Inferior parietal cortex (tissue), 1 donor: ENCODE measurements around the gene INSM2.

Experiments
- DNase-seq: peaks from one replicate; pipeline ENCODE4 v3.0.0-alpha.2; 2016; ENCODE audit errors: extremely low spot score

The INSM2 gene, protein sequence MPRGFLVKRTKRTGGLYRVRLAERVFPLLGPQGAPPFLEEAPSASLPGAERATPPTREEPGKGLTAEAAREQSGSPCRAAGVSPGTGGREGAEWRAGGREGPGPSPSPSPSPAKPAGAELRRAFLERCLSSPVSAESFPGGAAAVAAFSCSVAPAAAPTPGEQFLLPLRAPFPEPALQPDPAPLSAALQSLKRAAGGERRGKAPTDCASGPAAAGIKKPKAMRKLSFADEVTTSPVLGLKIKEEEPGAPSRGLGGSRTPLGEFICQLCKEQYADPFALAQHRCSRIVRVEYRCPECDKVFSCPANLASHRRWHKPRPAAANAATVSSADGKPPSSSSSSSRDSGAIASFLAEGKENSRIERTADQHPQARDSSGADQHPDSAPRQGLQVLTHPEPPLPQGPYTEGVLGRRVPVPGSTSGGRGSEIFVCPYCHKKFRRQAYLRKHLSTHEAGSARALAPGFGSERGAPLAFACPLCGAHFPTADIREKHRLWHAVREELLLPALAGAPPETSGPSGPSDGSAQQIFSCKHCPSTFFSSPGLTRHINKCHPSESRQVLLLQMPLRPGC

DNA sequence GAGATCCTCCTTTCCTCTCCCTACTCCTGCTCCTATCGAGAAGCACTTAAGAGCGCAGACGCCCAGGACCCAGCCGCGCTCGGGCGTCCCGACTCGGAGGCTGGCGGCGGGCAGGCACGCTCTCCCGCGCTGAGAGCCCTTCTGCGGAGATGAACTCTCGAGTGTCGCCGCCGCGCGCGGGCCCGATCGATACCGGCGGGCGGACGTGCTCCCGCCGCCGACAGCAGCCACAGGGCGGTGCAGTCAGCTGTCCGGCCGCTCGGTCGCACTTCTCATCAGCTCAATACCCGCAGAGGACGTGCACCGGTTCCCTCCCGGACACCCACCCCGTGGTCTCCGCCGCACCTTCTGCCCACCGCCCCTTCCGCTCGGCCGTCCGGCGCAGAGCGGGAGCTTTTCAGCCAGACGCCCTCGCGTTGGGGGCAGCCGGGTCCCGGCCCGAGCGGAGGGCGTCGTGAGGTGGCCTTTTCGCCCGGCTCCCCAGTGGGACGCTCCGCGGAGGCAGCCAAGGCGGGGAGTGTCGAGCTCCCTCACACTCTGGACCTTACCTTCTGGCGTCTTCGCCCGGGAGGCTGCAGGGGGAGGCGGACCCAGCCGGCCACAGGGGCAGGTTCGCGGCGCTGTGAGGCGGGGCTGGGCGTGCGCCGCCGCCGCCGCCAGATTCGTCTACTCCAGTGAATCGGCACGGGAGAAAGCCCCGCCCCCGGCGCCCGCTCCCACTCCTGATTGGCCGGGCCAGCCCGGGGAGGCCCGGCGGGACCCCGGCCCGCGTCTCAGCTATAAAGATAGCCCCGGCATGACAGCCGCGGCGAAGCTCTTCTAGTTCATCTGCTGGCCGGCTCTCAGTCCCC, at the start of gene INSM2:
TSS of gene INSM2 (plus strand) at position 808 of the 851 bp plus-strand sequence. CDS start 89 bp downstream, outside the sequence.
- peak; percentile 46 for DNase-seq

DNA sequence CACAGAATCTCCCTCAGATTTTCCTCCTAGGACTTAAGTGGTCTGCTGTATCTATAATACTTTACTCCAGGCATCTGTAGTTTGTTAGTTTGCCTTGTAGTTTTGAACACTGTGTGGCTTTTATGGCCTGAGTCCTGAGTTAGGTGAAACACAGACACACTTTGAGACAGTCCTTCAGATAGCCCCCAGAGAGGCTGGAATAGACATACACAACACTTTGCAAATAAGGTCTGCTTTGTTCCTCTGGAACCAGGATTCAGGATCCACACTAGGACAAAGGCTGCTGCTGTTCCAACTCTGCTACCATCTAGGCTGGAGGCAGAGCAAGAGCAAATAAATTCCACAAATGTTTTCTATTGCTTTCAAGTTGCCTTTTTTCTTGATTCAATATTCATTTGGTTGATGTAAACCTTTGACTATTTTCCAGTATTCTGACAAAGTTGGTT, 41.4 kb upstream of the INSM2 start:
- DNase-seq, result no peak

DNA sequence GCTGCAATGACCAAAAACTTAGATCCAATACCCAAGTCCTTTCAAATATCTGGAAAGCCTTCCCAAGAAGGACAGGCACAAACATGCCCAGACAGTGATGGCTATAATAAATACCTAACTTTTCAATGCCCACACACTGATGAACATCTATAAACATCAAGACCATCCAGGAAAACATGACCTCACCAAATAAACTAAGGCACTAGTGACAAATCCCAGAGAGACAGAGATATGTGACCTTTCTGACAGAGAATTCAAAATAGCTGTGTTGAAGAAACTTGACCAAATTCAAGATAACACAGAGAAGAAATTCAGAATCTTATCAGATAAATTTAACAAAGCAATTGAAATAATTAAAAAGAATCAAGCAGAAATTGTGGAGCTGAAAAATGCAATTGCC, 38.7 kb upstream of the INSM2 start:
- DNase-seq, result no peak

DNA sequence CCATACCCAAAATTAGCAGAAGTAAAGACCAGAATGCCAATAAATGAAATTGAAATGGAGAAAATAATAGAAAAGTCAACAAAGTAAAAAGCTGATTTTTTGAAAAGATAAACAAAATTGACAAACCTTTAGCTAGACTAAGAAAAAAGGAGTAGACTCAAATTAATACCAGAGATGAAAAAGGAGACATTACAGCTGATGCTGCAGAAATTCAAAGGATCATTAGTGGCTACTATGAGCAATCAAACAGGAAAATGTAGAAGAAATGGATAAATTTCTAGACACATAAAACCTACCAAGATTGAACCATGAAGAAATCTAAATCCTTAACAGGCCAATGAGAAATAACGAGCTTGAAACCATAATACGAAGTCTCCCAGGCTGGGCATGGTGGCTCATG, 34.8 kb upstream of the INSM2 start:
- DNase-seq, result no peak

DNA sequence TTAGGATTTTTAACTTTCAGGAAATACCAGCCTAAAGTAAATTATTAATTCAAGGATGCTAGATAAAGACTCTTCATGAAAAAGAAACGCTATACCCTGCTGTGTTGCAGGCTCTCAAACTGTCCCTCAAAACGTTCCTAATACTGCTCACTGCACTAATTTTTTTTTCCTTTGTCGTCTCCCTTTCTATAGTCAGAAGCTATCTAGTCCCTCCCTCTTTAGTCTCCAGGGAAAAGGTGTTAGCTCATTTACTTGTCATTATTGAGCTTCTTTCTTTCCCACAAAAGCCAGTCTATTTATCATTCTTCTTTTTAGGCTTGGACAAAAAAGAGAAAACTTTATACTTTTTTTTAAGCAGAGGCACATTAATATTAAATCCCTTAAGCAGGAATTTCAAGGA, 30.3 kb upstream of the INSM2 start:
- no peak for DNase-seq

DNA sequence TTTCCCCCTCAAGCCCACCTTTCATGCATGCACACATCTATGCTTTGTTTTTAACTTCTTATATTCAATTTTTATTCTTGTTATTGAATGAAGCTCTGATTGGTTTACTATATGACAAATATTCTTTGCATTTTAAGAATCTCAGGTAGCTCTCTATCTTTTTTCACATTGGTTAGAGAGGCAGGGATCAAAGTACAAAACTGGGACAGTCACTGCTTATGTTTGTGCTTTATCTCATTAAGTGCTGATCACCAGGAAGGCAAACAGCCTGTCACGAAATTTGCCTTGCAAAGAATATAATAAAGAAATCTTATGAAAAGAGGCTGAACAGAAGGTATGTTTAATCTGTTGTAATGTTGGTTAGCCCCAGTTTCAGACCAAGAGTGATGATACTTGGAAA, 29.7 kb upstream of the INSM2 start:
- no peak for DNase-seq

DNA sequence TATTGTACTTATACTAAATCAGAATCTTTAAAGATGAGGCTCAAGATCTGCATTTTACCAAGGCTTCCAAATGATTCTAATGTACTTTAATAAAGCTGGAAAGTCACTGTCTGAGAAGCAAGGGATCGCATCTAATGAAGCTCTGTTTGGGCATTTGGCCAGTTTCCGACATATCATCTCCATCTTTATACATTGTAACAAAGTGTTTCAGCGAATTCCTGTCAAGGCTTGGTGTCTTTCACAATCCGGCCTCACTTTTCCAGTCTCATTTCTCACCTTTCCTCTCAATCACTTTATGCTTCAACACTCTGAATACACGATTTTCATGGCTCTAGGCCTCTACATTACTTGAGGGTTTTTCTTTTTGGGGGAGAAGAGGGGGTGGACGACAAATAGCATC, 27.5 kb upstream of the INSM2 start:
- no peak for DNase-seq

DNA sequence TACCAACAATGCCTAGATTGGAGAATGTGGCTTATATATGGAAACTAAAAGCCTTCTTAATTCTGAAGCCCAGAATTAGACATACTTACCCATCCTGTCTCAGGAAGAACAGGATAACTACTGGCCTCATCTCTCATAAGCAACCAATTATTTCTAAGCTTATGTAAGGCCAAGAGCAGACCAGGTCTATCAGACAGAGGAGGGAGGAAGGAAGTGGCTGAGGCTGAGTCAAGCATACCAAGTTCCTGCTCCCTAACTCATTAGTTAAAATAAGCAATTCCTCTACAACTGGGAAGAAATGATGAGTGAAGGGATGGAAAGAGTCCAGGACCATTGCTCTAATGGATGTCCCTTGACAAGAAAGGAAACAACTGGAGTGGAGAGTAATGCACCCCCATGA, 27.0 kb upstream of the INSM2 start:
- no peak for DNase-seq

DNA sequence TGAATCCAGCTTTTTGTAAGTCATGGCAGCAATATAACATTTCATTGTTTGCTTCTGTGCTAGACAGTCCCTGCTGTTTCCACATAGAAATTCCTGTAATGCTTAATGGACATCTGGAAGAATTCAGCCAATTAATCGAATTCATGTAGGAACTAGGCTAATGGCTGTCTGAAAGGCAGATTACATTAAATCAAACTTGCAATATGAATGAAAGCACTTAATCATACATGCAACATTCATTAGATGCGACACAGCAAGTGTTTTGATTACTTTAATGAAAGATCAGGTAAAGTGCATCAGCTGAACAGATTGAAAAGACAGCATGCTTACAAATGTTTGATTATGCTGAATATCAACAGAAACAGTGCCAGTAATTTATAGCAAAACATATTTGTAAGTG, 24.1 kb upstream of the INSM2 start:
- DNase-seq, result no peak

DNA sequence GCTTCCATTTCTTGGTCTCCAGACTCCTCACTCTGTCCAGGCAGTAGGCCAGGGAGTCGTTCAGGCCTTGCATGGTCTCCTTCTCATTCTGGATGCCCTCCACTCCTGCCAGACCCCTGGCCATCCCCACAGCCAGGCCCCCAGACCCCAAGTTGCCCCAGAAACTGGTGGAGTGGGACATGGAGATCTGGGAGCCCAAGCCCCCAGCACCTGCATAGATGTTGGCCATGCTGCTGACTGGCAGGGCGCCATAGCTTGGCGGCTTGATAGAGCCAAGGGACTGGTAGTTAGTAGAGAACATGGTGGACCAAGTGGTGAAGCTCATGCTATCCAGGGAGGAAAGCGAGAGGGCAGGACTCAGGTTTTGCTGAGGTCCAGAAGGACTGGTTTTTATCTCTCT, 21.2 kb upstream of the INSM2 start:
- no peak for DNase-seq

DNA sequence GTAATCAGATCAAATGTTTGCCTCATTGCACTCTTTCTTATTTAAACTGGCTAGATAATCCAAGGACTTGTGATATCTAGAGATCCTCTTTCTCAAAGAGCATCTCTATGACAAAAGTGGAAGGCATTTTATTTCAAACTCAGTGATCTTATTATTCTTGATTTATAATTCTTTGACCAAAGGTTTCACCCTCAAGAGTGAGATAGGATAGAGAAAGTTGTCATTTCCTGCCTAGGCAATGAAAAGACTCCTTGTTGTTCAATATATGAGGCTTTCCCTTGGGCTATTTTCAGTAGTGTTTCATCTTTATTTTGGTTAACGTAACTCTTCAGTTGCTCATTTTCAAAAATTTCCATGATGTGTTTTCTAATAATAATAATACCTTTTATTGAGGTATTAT, 18.0 kb upstream of the INSM2 start:
- no peak for DNase-seq

DNA sequence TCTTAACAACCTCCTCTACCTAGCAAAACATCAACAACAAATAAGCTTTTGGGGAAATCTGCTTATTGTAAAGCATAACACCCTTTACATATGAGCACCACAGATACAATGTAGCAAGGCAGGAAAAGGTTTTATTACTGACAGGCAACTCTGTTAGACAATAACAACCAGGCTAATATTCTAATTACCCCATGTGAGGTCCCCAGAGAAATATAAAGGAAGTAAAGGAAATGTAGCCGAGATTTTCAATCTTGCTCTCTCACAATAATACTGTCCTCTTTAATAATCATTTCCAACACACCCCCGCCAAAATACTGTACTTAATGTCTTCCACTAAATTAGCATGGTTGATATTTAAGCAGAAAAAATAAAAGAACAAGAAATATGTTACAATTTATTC, 14.0 kb upstream of the INSM2 start:
- no peak for DNase-seq

DNA sequence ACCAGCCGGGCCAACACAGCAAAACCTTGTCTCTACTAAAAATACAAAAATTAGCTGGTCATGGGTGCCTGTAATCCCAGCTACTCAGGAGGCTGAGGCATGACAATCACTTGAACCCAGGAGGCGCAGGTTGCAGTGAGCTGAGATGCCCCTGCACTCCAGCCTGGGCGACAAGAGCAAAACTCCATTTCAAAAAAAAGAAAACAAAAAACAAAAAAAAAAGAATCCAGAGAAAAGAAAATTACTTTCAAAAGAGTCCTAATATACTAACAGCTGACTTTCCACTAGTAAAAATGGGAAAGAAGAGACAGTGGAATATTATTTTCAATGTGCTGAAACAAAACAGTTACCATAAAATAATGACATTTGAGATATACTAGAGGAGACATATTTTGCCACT, 8.3 kb upstream of the INSM2 start:
- no peak for DNase-seq

DNA sequence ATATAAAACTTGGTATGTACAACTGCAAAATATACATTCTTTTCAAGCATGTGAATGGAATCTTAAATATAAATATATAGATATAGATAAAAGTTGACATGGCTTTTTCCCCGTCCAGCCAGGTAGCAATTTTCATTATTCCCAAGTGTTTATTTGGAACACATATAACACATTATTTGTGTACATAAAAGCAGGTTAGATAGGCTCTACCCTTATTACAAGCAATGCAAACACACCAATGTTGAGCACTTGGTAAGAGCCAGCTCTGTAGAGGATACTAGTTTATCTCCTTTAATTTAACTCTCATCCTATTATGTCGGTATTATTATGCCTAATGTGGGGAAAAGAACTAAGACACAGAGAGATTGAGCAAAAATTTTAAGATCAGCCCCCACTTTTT, 7.0 kb upstream of the INSM2 start:
- DNase-seq, result no peak

DNA sequence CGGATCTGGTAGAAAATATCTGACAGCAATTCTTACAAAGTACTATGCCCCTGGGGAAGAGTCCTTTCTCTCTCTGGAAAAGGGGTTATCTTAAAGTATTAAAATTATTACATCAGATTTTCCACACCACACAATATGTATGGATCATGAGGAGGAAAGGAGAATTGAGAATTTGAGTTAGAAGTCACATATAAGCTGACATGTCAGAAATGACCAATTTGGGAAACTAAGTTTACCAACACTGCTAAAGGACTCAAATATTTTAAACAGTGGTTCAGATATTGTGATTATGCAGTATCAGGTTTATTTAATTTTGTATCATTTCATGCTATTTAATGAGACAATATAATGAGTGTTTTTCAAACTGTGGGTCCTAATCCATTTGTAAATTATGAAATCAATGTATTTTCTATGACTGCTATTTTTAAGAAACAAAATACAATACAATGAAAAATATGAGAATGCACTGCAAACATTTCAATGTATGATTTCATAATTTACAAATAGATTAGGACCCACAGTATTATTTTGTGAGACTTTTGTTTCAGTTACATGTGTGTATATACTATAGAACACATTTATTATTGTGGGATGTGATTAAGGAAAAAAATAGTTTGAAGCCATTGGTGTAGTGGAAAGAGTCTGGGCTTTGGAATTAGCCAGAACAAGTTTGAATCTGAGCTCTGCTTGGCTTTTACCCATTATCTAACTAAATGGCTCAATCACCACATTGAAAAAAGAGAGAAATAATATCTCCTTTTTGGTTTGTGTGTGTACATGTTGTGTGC, 1.8 kb upstream of the INSM2 start:
- no peak for DNase-seq

DNA sequence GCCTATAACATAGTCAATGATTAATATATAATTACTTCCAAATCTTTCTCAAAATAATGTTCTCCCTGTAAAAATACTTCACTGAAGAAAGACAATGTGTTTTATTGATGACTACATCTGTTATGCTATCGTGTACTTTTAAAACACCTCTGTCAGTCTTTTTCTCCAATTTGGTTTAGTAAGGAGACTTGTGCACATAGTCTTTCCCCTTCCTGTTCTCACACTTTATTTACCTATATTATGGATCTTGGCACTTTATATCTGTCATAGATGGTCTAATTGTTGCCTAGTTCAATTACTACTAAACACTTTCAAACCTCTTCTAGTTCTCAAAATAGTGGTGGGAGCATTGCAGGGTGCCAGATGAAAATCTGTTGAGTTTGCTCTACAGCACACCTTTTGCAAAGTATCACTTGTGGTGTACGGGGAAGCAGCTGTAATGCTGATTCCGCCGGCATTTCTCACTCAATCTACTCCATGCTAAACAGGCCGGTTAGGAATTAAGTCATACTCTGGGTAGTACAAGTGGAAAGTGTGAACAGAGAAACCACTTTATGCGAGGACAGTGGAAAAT, 1.1 kb upstream of the INSM2 start:
- DNase-seq, result peak; percentile 19

DNA sequence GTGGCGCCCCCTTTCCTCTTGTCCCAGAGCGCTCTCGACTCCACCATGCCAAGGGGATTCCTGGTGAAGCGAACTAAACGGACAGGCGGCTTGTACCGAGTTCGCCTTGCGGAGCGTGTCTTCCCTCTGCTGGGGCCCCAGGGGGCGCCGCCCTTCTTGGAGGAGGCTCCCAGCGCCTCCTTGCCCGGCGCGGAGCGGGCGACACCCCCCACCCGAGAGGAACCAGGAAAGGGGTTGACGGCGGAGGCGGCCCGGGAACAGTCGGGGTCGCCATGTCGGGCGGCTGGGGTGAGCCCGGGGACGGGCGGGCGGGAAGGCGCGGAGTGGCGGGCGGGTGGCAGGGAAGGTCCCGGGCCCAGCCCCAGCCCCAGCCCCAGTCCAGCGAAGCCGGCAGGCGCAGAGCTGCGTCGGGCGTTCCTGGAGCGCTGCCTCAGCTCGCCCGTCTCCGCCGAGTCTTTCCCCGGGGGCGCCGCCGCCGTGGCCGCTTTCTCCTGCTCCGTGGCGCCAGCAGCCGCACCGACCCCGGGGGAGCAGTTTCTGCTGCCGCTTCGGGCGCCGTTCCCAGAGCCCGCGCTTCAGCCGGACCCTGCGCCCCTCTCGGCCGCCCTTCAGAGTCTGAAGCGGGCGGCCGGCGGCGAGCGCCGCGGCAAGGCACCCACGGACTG, 376 bp downstream of the INSM2 start:
- no peak for DNase-seq

DNA sequence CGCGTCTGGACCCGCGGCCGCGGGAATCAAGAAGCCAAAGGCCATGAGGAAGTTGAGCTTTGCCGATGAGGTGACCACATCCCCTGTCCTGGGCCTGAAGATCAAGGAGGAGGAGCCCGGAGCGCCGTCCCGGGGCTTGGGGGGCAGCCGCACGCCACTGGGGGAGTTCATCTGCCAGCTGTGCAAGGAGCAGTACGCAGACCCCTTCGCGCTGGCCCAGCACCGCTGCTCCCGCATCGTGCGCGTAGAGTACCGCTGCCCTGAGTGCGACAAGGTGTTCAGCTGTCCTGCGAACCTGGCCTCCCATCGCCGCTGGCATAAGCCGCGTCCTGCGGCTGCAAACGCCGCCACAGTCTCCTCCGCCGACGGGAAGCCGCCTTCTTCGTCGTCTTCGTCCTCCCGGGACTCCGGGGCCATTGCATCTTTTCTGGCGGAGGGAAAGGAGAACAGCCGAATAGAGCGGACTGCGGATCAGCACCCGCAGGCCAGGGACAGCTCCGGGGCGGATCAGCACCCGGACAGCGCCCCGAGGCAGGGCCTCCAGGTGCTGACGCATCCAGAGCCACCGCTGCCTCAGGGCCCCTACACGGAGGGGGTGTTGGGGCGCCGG, 1.0 kb downstream of the INSM2 start:
- DNase-seq, result peak; percentile 44

DNA sequence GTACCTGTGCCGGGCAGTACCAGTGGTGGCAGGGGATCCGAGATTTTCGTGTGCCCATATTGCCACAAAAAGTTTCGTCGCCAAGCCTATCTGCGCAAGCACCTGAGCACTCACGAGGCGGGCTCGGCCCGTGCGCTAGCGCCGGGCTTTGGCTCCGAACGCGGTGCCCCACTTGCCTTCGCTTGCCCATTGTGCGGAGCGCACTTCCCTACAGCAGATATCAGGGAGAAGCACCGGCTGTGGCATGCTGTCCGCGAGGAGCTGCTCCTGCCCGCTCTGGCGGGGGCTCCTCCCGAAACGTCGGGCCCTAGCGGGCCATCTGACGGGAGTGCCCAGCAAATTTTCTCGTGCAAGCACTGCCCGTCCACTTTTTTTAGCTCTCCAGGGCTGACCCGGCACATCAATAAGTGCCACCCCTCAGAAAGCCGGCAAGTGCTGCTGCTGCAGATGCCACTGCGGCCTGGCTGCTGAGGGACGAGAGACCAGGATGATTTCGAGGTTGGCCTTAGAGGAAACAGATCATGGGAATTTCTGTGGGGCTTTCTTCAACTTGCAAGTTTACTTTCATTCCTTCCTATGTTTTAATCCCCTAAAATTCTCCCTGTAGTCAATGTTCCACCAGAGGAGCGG, 1.6 kb downstream of the INSM2 start:
- no peak for DNase-seq

DNA sequence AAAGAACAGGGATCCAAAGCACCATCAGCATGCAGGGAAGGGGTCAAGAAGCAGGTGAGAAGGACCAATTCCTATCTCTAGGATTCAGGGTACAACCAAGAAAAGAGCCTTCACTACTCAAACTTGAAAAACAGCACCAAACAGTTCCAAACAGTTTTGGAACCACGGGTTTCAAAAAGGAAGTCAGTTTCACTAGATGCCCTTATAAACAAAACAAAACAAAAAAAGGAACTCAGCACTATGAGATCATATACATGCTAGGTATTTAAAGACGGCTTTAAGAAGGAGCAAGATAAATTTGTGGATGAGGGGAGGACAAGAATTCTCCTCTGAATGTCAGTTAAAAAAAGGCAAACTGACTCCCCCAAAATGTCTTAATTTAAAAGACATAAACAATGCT, 6.0 kb downstream of the INSM2 start:
- DNase-seq, result no peak
